CD8-positive, alpha-beta memory T cell (primary cell): Measurements from ENCODE around the gene NINL. TPM values are rescaled to one million over a fixed set of nuclear protein-coding genes. Genes with fewer than 3 reads are reported as not detected.

Experiments used
- CTCF ChIA-PET: fragments of 350-600 bp; sonication (Branson Sonifier 250); formaldehyde crosslinking; loops from one replicate; lab custom pipeline; 2021; ENCODE audit warnings: antibody characterized with exemption; lab: Charles Lee
- POLR2A ChIA-PET: fragments of 350-600 bp; sonication (Branson Sonifier 250); formaldehyde crosslinking; loops from one replicate; lab custom pipeline; 2021; ENCODE audit warnings: antibody characterized with exemption; lab: Charles Lee
- DNase-seq, 5 donors: peaks; one replicate each; pipeline versions ENCODE4 v3.0.0 to v3.0.0-alpha.2; 2020 to 2022; ENCODE audit warnings: mixed read lengths in 1 of 5
- H3K27ac ChIP-seq: one replicate; pipeline ENCODE4 v1.7.0; 2013; ENCODE audit warnings: low read depth, mild to moderate bottlenecking, low read length, moderate library complexity
- H3K27me3 ChIP-seq: 2 replicates; pipeline ENCODE4 v1.7.0; 2013; ENCODE audit warnings: low read length, mild to moderate bottlenecking; ENCODE audit not compliant: insufficient read depth, poor library complexity, severe bottlenecking
- H3K36me3 ChIP-seq: 2 replicates; pipeline ENCODE4 v1.7.0; 2013; ENCODE audit warnings: mild to moderate bottlenecking, low read length, moderate library complexity; ENCODE audit not compliant: insufficient read depth
- H3K4me1 ChIP-seq: 2 replicates; pipeline ENCODE4 v1.7.0; 2013; ENCODE audit warnings: mild to moderate bottlenecking, low read length, moderate library complexity; ENCODE audit not compliant: insufficient read depth
- H3K4me3 ChIP-seq: 2 replicates; pipeline ENCODE4 v1.7.0; 2013; ENCODE audit warnings: mild to moderate bottlenecking, low read length
- H3K9me3 ChIP-seq: 2 replicates; pipeline ENCODE4 v1.7.0; 2013; ENCODE audit warnings: mild to moderate bottlenecking, low read length
- H3K27ac Mint-ChIP-seq, 8 donors: one replicate each; pipeline ENCODE4 v1.8.0; 2020 to 2021; ENCODE audit warnings: mixed read lengths in 8 of 8, mild to moderate bottlenecking in 6 of 8, inconsistent platforms in 3 of 8, moderate library complexity in 3 of 8
- H3K27me3 Mint-ChIP-seq, 2 donors: one replicate each; pipeline ENCODE4 v1.8.0; 2020 to 2021; ENCODE audit warnings: mixed read lengths in 2 of 2, mild to moderate bottlenecking in 1 of 2, moderate library complexity in 1 of 2
- H3K36me3 Mint-ChIP-seq, 3 donors: one replicate each; pipeline ENCODE4 v1.8.0; 2020 to 2021; ENCODE audit warnings: mixed read lengths in 3 of 3, inconsistent platforms in 1 of 3, mild to moderate bottlenecking in 1 of 3
- H3K4me1 Mint-ChIP-seq, 3 donors: one replicate each; pipeline ENCODE4 v1.8.0; 2020 to 2021; ENCODE audit warnings: mixed read lengths in 3 of 3, inconsistent platforms in 1 of 3, mild to moderate bottlenecking in 1 of 3
- H3K4me3 Mint-ChIP-seq, 7 donors: one replicate each; pipeline ENCODE4 v1.8.0; 2020 to 2021; ENCODE audit warnings: mixed read lengths in 7 of 7, mild to moderate bottlenecking in 6 of 7, moderate library complexity in 4 of 7, inconsistent platforms in 2 of 7
- H3K9me3 Mint-ChIP-seq, 5 donors: one replicate each; pipeline ENCODE4 v1.8.0; 2020 to 2022; ENCODE audit warnings: mixed read lengths in 5 of 5, mild to moderate bottlenecking in 3 of 5, moderate library complexity in 2 of 5, inconsistent platforms in 1 of 5
- polyA plus RNA-seq: library from polyadenylated mRNA; unstranded; fragments of 300-500 nt; fragmentation: Illumina TruSeq; gene quantifications from one replicate; pipeline ENCODE4 v1.2.3, GENCODE V29; 2021
- total RNA-seq, 2 experiments: library from RNA; stranded (reverse); gene quantifications; one replicate each; pipeline ENCODE4 v1.2.3, GENCODE V29; 2021

The NINL gene
- total and polyA plus RNA-seq, 3 experiments from 2014 or later: 0.64 to 1.5 (median 0.77) TPM

DNA sequence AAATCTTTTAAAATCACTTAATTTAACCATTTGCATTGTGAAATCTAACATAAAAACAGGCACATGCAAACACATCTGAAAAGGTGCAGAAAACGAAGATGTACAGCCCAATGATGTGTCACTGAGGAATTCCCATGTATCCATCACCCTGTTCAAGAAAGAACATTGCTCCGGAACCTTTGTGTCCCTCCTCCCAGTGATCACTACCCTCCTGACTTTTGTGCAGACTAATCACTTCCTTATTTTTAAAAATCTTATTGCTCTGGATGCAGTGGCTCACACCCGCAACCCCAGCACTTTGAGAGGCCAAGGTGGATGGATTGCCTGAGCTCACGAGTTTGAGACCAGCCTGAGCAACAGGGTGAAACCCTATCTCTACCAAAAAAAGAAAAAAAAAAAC is 163.3 kb downstream of the NINL start:
- H3K9me3 ChIP-seq: no peaks in the 10 kb centered on the region
- Mint-ChIP-seq H3K27ac (no peak overlapping the region), H3K9me3 (no peaks in the 10 kb centered on the region), H3K4me3 (no peak overlapping the region), H3K4me1 (peaks cover 4 to 7% (median 4%) of the 10 kb centered on the region in 3 donors), H3K36me3 (no peaks in the 10 kb centered on the region), H3K27me3 (no peaks in the 10 kb centered on the region)
- CTCF ChIA-PET: no interaction called here
- no peak overlapping the region for H3K4me3 ChIP-seq
- H3K4me1 ChIP-seq: no peaks in the 10 kb centered on the region
- H3K27me3 ChIP-seq: no peaks in the 10 kb centered on the region
- no peaks in the 10 kb centered on the region for H3K36me3 ChIP-seq
- no peak overlapping the region for H3K27ac ChIP-seq
- no peak for DNase-seq
- POLR2A ChIA-PET: interaction anchor here (0.5 kb wide), 1 partner anchor 21 kb away, joined by 6 read pairs; no protein-coding TSS in a partner anchor

DNA sequence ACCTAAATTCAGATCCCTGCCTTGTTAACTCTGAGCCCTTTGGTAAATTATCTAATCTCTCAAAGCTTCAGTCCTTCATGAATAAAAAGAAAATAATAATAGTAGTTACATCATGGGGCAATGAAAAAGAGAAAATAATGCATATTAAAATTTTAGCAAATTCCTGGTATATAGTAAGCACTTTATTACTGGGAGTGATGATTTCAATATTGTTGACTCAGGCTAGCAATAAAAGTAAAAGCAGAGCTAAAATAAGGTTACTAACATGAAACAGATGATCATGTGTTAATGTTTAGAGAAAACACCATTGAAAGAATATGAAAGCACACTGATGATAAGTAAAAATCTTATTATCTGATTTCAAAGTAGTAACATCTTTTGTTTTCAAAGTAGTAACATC is 164.2 kb downstream of the NINL start:
- H3K4me1 ChIP-seq: no peaks in the 10 kb centered on the region
- no peaks in the 10 kb centered on the region for H3K36me3 ChIP-seq
- H3K27ac ChIP-seq: no peak overlapping the region
- no peaks in the 10 kb centered on the region for H3K9me3 Mint-ChIP-seq
- H3K9me3 ChIP-seq: no peaks in the 10 kb centered on the region
- POLR2A ChIA-PET: no interaction called here
- no peak overlapping the region for H3K27ac Mint-ChIP-seq
- H3K4me1 Mint-ChIP-seq: peaks cover 3 to 5% (median 4%) of the 10 kb centered on the region in 3 donors
- H3K36me3 Mint-ChIP-seq: no peaks in the 10 kb centered on the region
- no peak for DNase-seq
- no peaks in the 10 kb centered on the region for H3K27me3 ChIP-seq
- H3K4me3 ChIP-seq: no peak overlapping the region
- no peak overlapping the region for H3K4me3 Mint-ChIP-seq
- H3K27me3 Mint-ChIP-seq: no peaks in the 10 kb centered on the region
- CTCF ChIA-PET: no interaction called here

DNA sequence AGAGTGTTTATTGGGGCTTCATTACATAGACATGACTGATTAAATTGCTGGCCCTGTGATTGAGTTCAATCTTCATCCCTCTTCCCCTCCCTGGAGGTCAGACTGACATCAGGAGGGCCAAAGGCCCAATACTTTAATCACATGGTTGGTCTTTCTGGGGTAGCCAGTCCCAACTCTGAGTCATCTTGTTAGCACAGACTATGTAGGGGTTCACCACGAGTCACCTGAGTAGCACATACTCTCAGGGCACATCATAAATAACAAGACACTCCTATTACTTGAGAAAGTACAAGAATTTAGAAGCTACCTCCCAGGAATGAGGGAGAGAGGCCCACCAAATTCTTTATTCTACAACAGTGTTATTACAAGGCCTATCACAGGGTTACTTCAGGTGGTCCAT is 166.6 kb downstream of the NINL start:
- no peak overlapping the region for H3K4me3 Mint-ChIP-seq
- no peak overlapping the region for H3K27ac Mint-ChIP-seq
- CTCF ChIA-PET: interaction anchor here (1.0 kb wide), 1 partner anchor 122 kb away, joined by 3 read pairs; no protein-coding TSS in a partner anchor
- H3K4me1 Mint-ChIP-seq: no peaks in the 10 kb centered on the region
- no peak for DNase-seq
- no peaks in the 10 kb centered on the region for H3K36me3 Mint-ChIP-seq
- Histone ChIP-seq H3K27me3 (no peaks in the 10 kb centered on the region), H3K4me3 (no peak overlapping the region), H3K27ac (no peak overlapping the region), H3K9me3 (no peaks in the 10 kb centered on the region), H3K36me3 (no peaks in the 10 kb centered on the region), H3K4me1 (no peaks in the 10 kb centered on the region)
- H3K27me3 Mint-ChIP-seq: no peaks in the 10 kb centered on the region
- H3K9me3 Mint-ChIP-seq: no peaks in the 10 kb centered on the region
- POLR2A ChIA-PET: no interaction called here

DNA sequence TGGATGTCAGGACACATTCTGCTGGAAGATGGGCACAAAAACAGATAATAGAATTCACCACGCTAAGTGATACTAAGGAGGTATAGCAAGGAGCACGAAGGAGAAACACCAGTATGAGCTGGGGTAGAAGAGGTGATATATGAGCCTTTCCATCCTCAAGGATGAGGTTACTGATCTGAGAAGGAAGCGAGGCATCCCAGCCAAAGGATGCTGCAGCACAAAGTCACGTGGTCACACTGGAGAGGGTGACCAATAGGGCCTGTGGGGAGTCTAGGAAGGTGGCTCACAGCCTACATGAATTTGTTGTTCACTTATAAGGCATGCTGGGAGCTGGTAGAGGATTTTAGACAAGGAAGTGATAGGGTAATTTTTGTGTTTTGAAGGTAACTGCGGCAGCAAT is 176.4 kb downstream of the NINL start:
- Histone ChIP-seq H3K4me1 (peaks cover 11% of the 10 kb centered on the region), H3K9me3 (no peaks in the 10 kb centered on the region), H3K4me3 (no peak overlapping the region), H3K27ac (no peak overlapping the region), H3K27me3 (no peaks in the 10 kb centered on the region), H3K36me3 (no peaks in the 10 kb centered on the region)
- Mint-ChIP-seq H3K27me3 (no peaks in the 10 kb centered on the region), H3K36me3 (peaks cover 0 to 2% (median 0%) of the 10 kb centered on the region in 3 donors), H3K4me3 (peak overlapping the region in 4 of 7 donors; percentile 0 to 75 (median 10)), H3K27ac (peak overlapping the region in 3 of 8 donors; percentile 3 to 37 (median 19)), H3K4me1 (peaks cover 11 to 22% (median 14%) of the 10 kb centered on the region in 3 donors), H3K9me3 (peaks cover 0 to 7% (median 3%) of the 10 kb centered on the region in 5 donors)
- POLR2A ChIA-PET: no interaction called here
- CTCF ChIA-PET: interaction anchor here (1.5 to 2.8 kb wide), 2 partner anchors 110 to 114 kb away, joined by 5 to 11 read pairs; no protein-coding TSS in a partner anchor
- DNase-seq: no peak

DNA sequence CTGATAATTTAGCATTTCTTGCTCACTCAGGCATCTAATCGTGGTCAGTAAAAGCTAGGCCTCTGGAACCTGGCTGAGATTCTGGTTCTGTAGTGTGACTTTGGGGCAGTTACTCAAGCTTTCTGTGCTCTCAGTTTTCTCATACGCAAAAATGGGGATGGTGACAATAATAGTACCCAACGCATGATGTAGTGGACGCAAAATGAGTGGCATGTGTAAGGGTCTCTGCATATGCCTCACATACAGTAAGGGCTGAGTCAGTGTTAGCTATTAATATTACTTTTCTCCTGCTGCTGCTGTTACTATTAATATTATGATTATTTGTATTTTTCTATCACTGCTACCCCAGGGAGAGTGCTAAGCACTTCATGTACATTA is 177.2 kb downstream of the NINL start:
- H3K4me3 Mint-ChIP-seq: peak overlapping the region; percentile 90 to 94 (median 92)
- Histone ChIP-seq H3K4me1 (peaks cover 11% of the 10 kb centered on the region), H3K36me3 (no peaks in the 10 kb centered on the region), H3K4me3 (peak overlapping the region; percentile 87), H3K27ac (peak overlapping the region; percentile 66), H3K27me3 (no peaks in the 10 kb centered on the region), H3K9me3 (peaks cover 1% of the 10 kb centered on the region)
- H3K4me1 Mint-ChIP-seq: peaks cover 11 to 22% (median 14%) of the 10 kb centered on the region in 3 donors
- CTCF ChIA-PET: interaction anchor here (2.1 to 2.8 kb wide), 2 partner anchors 9 to 113 kb away, joined by 8 to 11 read pairs; no protein-coding TSS in a partner anchor
- H3K27me3 Mint-ChIP-seq: no peaks in the 10 kb centered on the region
- peak overlapping the region; percentile 25 to 91 (median 74) for H3K27ac Mint-ChIP-seq
- peaks cover 0 to 13% (median 8%) of the 10 kb centered on the region in 5 donors for H3K9me3 Mint-ChIP-seq
- no peak for DNase-seq
- POLR2A ChIA-PET: interaction anchor here (1.5 to 1.6 kb wide), 2 partner anchors 17 to 213 kb away, joined by 6 to 7 read pairs; partner anchors contain the start of genes ABHD12 and ENTPD6
- H3K36me3 Mint-ChIP-seq: peaks cover 2 to 6% (median 4%) of the 10 kb centered on the region in 3 donors

DNA sequence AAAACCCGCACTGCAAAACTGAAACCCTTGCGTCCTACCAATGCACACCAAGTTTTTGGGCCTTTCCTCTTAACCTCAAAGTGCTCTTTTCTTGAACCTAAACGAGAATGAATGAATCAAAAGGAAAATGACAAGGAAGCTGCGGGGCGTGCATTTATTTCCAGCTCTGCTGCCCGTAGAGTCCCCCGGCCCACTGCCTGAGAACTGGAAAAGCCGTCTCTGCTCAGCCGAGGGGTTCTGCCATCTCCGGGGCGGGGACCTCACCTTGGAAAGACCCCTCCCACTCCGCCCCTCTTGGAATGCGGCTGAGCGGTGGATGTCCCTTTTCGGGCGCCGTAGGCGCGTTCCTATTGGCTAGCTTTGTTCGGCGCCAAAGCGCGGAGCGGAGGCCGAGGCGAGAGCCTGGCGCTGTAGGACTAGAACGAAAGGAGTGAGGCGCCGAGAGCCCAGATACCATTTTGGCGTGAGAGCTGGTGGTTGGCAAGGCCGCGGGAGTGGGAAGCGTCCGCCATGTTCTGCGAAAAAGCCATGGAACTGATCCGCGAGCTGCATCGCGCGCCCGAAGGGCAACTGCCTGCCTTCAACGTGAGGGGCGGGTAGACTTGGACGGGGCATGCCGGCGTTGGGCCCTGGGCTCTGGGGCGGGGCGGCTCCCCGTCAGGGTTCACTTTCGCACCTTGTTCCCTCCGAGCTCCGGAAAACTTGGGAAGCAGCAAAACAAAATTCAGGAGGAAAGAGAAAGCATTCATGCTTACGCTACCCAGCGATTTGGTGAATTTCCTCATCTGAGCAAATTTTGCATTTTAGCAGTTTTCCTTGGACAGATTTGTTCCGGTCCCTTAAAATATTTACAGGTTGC is 177.8 kb downstream of the NINL start, which contains the start of gene GINS1:
Gene GINS1, plus strand, starts transcription at position 363 of the 859 bp plus-strand sequence. Its CDS starts 148 bp downstream, at position 511.
- no peaks in the 10 kb centered on the region for H3K27me3 Mint-ChIP-seq
- Histone ChIP-seq H3K9me3 (peaks cover 8% of the 10 kb centered on the region), H3K27ac (peak within 1 kb of the TSS; percentile 66), H3K4me1 (peaks cover 11% of the 10 kb centered on the region), H3K36me3 (no peaks in the 10 kb centered on the region), H3K4me3 (peak within 1 kb of the TSS; percentile 87), H3K27me3 (no peaks in the 10 kb centered on the region)
- peaks cover 11 to 22% (median 14%) of the 10 kb centered on the region in 3 donors for H3K4me1 Mint-ChIP-seq
- peaks cover 3 to 15% (median 14%) of the 10 kb centered on the region in 5 donors for H3K9me3 Mint-ChIP-seq
- ChIA-PET CTCF (interaction anchor here (0.9 to 2.8 kb wide), 3 partner anchors 9 to 161 kb away, joined by 3 to 11 read pairs (median 8); no protein-coding TSS in a partner anchor), POLR2A (interaction anchor here (0.7 to 1.6 kb wide), 3 partner anchors 17 to 212 kb away, joined by 4 to 7 read pairs (median 6); partner anchors contain the start of genes ABHD12 and ENTPD6)
- peaks cover 2 to 7% (median 5%) of the 10 kb centered on the region in 3 donors for H3K36me3 Mint-ChIP-seq
- peak; percentile 58 to 80 (median 70) for DNase-seq
- H3K27ac Mint-ChIP-seq: peak within 1 kb of the TSS; percentile 53 to 91 (median 85)
- peak within 1 kb of the TSS; percentile 90 to 94 (median 92) for H3K4me3 Mint-ChIP-seq
